NCI-H526 treated with DMSO at 0.1 percent for 48 hours (cell line): ENCODE data around the gene FEV.

Experiments used
- DNase-seq: peaks from one replicate; lab custom pipeline; 2025; lab: John Stamatoyannopoulos, UW

FEV gene

DNA sequence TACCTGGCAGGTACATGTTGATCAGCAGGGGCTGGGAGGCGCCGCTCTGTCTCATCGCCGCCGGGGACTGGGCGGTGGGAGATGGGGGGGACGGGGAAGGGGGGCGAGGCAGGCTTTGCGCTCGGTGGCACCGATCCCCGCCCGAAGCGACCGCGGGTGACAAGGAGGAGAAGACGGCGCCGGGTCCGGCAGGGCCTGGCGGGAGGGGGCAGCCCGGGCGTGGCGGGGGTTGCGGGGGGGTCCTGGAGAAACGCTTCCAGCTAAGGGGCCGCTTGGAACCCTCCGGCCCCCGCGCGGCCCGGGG is at the start of gene FEV:
FEV (minus strand) TSS at position 164 of the 304 bp plus-strand sequence; CDS start at position 55, 109 bp downstream.
- no peak for DNase-seq

DNA sequence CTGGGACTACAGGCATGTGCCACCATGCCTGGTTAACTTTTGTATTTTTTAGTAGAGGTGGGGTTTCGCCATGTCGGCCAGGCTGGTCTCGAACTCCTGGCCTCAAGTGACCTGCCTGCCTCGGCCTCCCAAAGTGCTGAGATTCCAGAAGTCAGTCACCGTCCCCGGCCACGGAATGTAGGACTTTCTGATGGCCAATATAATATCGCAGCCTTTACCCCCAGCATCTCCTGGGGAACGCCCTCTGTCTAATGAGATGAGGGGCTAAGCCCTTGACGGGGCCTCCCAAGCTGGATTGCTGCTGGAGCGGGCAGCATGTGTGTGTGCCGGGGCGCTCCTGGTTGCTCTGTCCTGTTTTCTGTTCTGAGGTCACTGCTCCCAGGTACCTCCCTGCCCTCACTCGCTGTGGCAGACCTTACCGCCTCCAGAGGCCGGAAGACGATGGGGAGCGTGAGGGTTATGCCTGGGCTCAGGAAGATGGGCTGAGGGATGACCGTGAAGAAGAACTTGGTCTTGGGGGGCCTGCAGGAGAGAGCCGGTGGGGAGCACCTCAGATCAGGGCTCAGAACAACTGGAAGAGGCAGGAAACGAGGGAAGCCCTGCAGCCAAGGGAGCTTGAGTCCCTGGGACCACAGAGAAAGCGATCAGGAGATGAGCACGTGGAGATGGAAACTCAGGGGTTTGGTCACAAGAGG is 47.2 kb upstream of the FEV start:
- no peak for DNase-seq

DNA sequence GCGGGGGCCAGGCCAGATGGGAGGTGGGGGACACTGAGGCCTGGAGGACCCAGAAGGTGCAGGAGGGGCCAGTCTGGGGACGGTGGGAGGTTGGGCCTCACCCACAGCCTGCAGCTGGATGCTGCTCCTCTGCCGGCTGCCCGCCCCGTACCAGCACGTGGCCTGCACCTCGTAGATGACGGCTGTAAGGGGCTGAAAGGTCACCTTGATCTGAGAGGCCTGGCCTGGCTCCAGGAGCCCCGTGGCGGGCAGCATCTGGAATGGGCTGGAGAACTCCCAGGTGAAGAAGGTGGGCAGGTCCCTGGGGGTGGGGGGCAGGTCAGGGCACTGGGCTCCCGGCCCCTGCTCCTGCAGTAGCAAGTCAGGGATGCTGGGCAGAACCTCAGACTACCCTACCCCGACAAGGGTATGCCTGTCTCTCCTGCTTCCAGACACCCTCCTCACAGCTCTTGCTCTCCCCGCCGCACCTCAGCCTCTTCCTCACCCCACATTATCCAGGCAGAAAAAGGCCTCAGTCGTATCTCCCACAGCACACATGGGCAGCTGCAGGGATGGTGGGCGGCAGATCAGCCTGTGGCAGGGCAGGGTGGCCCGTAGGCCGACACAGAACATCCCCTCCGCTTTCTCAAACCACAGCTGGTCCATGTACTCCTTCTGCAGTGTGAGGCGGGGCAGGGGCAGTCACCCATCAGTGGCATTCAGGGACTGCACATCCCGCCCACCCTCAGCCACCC is 46.2 kb upstream of the FEV start:
- no peak for DNase-seq

DNA sequence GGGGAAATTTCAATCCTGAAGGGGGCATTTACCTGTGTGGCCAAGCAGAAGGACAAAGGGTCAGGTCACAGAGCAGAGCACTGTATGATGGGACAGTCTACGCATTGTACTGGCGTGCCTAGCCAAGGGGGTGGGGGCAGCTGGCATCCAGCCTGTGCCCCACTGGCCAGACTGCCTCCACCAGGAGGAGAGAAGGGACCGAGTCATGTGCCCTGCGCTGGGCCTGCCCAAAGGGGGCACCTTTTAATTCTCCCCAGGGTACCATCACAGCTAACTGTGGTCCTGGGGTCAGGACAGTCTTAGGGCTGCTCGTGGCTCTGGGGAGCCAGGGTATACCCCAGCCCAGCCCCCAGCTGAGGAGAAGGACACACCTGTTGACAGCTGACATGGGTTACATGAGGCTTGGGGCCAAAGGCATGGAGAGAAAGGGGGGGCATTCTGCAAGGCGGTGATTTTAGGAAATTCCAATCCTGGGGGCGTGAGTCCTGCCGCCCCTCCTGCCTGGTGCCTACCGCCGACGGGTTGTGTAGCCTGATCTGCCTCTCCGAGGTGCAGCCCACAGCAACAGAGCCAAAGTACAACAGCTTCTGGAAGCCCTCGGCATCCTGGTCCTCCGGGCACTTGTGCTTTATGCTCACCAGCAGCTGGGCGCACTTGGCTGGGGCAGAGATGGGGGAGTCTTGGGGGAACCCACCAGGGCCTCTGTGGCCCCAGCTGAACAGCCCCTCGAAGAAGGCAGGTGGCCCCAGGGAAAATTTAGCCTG is 45.4 kb upstream of the FEV start:
- no peak for DNase-seq

DNA sequence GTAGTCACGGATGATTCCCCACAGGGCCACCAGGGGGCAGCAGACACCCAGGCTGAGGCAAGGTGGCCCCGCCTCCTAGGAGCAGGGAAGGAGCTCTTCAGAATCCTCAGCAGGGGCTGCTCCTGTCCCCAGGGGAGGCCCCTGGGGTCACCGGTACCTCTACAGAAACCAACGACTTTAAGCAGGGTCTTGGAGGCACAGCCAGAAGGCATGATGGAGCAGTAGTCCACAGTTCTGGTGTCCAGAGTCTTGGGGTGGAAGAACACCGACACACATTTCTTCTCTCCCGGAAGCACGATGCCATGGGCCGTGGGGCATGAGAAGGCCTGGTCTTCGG is 44.8 kb upstream of the FEV start:
- DNase-seq, result peak; percentile 44

DNA sequence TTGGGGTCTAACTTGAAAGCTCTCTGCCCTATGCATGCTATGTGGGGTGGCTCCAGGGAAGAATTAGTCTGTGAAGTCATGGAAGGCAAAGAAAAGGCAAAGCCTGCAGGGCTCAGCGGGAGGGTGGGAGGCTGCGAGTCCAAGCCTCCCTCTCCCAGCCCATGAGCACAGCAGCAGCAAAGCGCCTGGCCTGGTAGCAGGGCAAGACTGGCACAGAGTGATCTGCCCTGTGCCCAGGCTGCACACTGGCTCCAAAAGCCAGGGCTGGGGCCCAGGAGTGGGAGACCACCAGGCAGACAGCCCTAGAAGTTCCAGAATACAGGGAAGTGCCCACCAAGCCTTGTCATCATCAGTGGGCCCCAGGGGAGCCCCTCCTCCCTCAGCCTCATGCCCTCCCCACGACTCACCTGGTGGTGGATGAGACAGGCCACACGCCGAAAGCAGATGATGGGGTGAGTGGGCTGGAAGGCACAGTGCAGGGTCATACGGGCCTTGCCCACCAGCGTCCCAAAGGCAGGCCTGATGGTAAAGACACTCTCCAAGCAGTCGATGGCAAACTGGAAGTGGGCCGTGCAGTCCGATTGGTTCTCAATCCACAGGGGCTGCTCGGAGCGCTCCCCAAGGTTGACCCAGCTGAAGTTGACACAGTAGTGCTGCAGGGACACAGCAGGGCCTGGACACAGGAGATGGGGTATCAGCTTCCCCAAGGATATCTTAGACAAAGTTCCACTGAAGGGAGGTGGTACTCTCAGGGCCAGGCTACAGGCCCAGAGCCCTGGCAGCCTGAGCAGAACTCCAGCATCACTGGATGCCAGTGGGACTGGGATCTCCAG is 44.2 kb upstream of the FEV start:
- no peak for DNase-seq

DNA sequence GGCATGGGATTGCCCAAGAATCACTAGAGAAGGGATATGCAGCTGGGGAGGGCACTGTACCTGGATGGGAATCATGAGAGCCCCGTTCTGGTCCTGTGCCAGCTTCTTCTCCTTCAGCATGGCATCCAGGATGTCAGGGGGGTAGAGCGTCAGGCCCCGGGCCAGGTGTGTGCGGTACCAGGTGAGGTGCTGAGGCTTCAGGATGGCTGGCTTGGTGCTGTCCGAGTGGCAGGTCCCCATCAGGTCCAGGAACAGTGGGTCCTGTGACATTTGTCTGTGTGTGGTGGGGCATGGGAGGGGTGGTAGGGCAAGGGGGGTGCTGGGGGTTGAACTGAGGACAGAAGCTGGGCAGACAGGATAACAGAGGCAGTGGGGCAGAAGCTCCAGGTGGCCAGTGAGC is 43.2 kb upstream of the FEV start:
- no peak for DNase-seq

DNA sequence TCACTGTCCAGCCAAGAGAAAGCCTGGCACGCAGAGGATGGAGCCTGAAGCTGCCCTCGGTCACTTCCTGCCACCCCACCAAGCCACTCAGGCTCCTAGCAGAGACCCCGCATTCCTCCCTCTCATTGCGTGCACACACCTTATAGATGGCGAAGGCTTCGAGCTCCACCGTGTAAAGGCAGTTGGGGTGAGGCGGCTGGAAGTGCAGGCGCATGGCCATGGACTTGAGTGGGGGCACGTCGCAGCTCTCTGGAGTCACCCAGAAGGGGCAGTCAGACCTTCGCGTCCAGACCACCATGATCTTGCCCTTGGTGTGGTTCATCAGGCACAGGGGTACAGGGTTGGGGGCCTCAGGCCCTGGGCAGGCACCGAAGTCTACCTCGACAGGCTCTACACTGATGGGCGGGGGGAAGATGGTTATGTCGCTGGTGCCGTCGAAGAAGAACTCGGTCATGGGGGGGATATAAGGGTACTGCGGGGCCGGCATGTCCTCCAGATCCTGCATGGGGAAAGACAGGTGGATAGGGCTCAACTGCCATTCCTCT is 42.6 kb upstream of the FEV start:
- no peak for DNase-seq

DNA sequence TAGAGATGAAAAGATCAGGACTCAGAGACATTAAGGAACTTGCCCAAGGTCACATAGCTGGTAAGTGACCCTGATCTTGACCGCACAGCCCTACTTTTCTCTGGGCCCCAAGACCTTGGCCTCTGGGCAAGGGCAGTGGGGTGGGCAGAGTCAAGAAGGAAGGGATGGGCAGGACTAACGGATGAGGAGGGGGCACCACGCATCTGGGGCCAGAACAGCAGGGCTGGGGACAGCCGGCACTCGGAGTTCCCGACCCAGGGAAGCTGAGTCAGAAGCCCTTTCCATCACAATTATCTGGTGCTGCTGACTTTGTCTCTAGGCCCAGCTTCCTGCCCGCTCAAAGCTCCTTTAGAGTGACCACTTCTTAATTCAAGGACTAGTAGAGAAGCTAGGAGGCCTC is 42.0 kb upstream of the FEV start:
- DNase-seq, result no peak

DNA sequence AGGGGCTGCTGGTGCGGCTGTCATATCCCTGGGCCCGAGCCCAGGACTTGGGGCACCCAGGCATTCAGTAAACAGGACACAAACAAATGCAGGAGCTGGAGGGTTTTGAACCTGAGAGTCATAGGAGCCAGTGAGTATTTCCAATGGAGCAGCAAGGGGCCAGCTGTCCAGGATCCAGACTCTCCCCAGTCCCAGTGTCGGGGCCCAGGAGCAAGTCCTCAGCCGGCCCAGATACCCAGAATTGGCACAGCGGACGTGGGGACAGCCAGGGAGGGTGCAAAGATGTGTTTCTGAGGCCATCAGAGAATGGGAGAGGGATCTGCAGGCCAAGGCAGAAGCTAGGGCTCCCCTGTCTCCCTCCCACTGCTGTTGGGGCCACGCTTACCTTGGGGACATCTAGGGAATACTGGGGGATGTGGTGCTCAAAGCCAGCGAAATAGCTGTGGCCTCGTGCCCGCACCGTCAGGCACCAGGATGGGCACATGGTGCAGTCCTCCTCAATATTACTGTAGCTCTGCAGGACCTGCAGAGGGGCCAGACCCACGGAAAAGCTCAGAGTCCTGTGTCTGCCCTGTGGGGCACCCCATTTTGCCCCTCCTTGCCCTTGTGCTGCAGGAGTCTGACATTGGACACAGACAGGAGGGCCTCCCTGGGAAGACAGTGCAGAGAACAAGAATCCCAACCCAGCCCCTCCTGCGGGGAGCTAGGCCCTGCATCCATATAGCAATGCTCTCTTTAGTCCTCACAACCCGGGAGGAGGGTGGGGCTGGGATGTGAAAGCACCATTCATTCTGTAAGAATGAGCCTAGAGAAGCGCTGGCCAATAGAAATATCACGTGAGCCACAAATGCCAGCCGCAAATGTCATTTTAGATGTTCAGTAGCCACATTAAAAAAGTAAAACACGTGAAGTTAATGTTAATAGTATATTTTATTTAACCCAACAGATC is 40.9 kb upstream of the FEV start:
- no peak for DNase-seq

DNA sequence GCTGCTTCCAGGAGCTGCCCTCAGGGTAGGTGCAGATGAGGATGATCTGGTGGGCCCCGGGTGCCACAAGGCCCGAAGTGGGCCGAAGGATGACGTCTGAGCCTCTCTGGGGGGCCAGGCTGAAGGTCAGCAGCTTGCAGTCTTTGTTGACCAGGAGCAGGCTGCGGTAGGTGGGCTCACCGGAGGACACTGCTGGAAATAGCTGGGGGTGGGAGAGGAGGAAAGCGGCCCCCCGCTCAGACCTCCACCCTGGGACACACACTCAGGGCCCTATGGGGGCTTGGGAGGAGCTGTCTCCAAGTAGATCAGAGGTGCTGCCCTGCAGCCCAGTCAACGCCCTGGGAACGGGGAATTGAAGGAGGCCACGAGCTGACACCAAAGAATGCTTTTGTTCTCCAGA is 39.1 kb upstream of the FEV start:
- no peak for DNase-seq

DNA sequence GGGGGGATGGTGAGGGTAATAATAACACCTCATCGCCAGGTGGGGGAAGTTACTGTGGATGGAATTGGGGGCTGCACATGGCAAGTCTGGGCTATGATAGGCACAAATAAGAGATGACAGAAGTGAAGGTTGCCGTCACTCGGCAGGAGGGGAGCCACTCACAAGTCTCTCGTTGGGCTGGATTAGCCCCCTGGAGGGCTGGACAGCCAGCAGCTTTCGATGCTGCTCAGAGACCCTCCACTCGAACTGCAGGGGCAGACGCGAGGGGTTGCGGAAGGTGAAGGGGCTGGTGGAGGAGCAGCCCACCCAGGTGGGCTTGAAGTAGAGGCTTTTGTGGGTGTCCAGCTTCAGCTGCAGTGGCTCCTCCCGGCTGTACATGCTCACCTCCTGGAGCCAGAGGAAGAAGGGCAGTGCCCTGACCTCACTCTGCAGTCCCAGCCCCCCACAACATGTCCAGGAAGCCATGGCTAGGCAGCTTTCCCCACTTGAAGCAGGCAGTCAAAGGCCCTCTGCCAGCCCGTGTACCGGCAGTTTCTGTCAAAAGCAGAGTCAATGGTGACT is 38.1 kb upstream of the FEV start:
- no peak for DNase-seq

DNA sequence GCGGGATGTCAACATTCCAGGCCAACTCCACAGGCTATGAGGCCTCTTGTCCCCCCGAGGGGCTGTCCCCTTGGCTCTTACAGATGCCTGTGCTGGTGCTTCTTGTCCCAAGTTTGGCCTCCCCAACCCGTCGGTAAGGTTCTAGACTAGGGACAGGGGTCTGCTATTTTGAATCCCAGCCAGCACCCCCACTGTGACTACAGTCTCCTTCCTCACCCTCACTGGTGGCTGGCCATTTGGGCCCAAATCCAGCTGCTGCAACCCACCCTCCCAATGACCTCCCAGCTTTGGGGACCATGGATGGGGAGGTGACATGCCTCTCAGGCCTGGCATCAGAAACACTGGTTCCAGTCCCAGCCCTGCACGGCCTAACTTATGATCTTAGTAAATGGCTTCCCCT is 37.6 kb upstream of the FEV start:
- DNase-seq, result no peak

DNA sequence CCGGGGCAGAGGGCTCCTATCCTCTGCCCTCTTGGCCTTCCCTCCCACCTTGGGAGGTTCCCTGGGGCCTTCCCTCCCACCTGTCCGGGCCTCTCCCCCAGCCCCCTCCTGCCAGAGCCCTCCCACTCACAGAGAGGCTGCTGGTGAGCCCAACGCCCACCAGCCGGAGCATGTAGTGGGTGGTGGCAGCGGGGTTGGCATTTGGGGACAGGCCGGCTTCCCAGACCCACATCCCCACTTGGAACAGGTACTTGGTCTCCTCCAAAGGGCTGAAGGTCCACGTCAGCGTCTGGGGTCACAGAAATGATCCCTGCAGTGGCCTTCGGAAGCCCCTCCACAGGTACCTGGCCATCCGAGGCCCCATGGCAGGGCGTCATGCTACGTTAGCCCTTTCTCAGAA is 37.1 kb upstream of the FEV start:
- DNase-seq, result no peak

DNA sequence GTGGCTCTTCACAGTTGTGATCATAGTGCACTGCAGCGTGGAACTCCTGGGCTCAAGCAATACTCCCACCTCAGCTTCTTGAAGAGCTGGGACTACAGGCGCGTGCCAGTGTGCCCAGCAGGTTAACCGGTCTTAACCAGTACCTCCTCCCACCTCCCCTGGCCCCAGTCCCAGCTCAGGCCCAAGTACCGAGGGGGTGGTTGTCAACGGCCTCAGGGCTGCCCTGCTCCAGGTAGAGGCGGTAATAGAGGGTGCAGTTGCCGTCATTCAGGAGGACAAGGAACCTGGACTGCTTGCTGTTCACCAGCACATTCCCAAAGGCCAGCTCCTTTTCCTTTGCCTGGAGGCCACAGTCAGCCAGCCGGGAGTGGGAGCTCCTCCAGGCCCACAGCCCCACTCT is 36.6 kb upstream of the FEV start:
- DNase-seq, result no peak

DNA sequence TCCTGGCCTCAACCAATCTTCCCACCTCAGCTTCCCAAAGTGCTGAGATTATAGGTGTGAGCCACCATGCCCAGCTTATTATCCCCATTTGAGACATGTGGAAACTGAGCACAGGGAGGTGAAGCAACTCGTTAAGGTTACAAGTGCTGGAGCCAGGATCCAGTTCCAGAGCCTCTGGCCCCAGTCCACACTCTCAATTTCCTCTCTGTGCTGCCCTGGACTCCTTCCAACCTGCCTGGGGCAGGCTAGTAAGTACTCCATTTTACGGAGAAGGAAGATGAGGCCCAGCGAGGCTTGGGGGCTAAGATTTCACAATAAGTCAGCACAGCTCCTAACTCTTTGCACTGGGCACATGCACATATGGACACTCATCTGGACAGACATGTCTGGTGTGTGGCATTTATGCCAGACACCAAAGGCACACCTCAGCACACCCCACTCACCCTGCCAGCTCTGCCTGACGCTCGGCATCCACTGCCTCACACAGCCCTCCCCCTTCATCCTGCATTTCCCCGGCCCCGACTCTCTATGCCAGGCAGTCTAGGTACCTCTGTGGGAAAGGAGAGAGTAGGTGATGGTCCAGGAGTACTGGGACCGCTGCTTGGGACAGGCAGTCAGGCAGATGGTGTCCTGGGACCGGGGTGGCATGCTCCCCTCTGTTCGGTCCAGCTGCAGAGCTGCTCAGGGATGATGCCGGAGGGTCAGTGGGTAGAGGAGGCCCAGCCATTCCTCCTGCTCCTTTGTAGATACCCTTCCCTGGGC is 35.8 kb upstream of the FEV start:
- no peak for DNase-seq

DNA sequence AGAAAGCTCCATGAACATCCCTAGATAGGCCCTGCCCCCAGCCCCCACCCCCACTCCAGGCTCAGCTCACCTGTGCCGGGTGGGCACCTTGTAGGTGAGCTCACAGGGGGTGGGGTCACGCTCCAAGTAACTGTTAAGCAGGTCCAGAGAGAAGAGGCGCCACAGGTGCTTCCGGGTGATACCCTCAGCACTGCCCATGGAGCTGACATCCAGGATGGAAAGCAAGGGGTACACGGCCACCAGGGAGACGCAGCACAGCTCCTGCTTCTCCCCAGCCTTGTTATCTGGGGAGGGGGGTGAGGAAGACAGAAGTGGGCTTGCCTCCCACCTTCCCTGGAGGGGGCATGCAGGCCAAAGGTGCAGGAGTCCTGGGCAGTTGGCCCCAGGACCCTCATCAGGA is 34.5 kb upstream of the FEV start:
- DNase-seq, result no peak

DNA sequence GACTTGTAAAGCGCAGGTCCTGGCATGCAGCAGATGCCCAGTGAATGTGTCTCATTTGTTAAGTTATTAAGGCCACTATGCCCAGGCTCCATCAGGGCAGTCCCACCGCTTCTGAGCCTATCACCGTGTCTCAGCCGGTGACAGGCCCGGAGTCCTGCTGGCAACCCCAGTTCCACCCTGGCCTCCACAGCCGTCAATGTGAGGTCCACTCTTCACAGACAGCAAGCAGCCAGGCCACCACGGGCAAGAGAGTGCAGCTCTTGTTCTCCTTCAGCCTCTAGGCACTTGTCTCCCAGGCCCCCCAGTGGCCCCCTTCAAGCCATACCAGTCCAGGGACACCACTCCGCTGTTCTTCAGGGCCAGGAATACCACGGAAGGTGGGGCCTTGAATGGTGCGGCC is 33.7 kb upstream of the FEV start:
- no peak for DNase-seq

DNA sequence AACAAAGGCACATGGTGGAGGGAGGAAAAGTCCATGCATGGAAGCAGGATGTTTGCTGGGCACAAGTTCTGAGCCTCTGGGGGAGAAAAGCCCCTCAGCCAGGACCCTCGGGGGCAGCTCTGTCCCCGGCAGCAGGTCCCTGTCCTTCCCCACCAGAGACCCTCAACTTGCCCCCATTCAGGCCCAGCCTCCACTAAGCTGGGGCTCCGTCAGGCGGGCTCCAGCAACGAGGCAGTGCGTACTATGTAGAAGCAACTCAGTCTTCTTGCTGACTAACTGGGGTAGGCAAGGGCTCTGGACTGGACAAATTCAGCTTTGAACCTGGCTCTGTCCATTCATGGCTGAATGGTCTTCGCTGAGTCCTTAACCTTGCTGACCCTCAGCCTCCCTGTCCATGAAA is 33.3 kb upstream of the FEV start:
- no peak for DNase-seq
